CD4-positive, CD25-positive, alpha-beta regulatory T cell (primary cell): Measurements from ENCODE around the gene OXTR. TPM values are rescaled to one million over a fixed set of nuclear protein-coding genes. Genes with fewer than 3 reads are reported as not detected.

Experiments
- ATAC-seq, 2 donors: fragments of 150-1000 bp; cut with Tn5 transposase; one replicate each; pipeline ENCODE4 v1.10.0; 2021; ENCODE audit warnings: low read depth in 2 of 2, moderate number of reproducible peaks in 2 of 2, moderate library complexity in 1 of 2
- DNase-seq, 3 donors: peaks; one replicate each; pipeline versions ENCODE4 v3.0.0 to v3.0.0-alpha.2; 2012 to 2022; ENCODE audit warnings: mixed read lengths in 1 of 3
- H3K27ac ChIP-seq: one replicate; pipeline ENCODE4 v1.7.0; 2013; ENCODE audit warnings: mild to moderate bottlenecking, low read length; ENCODE audit not compliant: insufficient read depth, poor library complexity, severe bottlenecking
- H3K27me3 ChIP-seq: one replicate; pipeline ENCODE4 v1.7.0; 2013; ENCODE audit warnings: low read length; ENCODE audit not compliant: control insufficient read depth, insufficient read depth
- H3K36me3 ChIP-seq: one replicate; pipeline ENCODE4 v1.7.0; 2013; ENCODE audit warnings: mild to moderate bottlenecking, low read length, moderate library complexity; ENCODE audit not compliant: control insufficient read depth, insufficient read depth
- H3K4me1 ChIP-seq: 2 replicates; pipeline ENCODE4 v1.7.0; 2013; ENCODE audit warnings: mild to moderate bottlenecking, low read length; ENCODE audit not compliant: insufficient read depth, control insufficient read depth, poor library complexity, severe bottlenecking
- H3K4me3 ChIP-seq: one replicate; pipeline ENCODE4 v1.7.0; 2013; ENCODE audit warnings: low read depth, mild to moderate bottlenecking, low read length, moderate library complexity
- H3K9me3 ChIP-seq, 2 experiments: 1 replicate in 1 of 2; 2 replicates in 1 of 2; pipeline ENCODE4 v1.7.0; 2013; ENCODE audit warnings: low read length in 2 of 2, mild to moderate bottlenecking in 1 of 2, moderate library complexity in 1 of 2; ENCODE audit not compliant: control insufficient read depth in 2 of 2
- H3K27ac Mint-ChIP-seq, 3 donors: one replicate each; pipeline ENCODE4 v1.8.0; 2020 to 2022; ENCODE audit warnings: mild to moderate bottlenecking in 3 of 3, mixed read lengths in 3 of 3, moderate library complexity in 2 of 3
- H3K27me3 Mint-ChIP-seq: one replicate; pipeline ENCODE4 v1.8.0; 2022; ENCODE audit warnings: mild to moderate bottlenecking, mixed read lengths
- H3K36me3 Mint-ChIP-seq: one replicate; pipeline ENCODE4 v1.8.0; 2020; ENCODE audit warnings: mixed read lengths
- H3K4me1 Mint-ChIP-seq, 4 donors: one replicate each; pipeline ENCODE4 v1.8.0; 2020 to 2022; ENCODE audit warnings: mixed read lengths in 4 of 4, mild to moderate bottlenecking in 1 of 4
- H3K4me3 Mint-ChIP-seq, 4 donors: one replicate each; pipeline ENCODE4 v1.8.0; 2020 to 2022; ENCODE audit warnings: mild to moderate bottlenecking in 4 of 4, mixed read lengths in 4 of 4, moderate library complexity in 3 of 4
- H3K9me3 Mint-ChIP-seq, 7 donors: one replicate each; pipeline ENCODE4 v1.8.0; 2020 to 2022; ENCODE audit warnings: mixed read lengths in 7 of 7, mild to moderate bottlenecking in 3 of 7, moderate library complexity in 2 of 7
- polyA plus RNA-seq, 4 donors: library from polyadenylated mRNA; unstranded; fragments of 300-500 nt; fragmentation: Illumina TruSeq; gene quantifications; one replicate each; pipeline ENCODE4 v1.2.3, GENCODE V29; 2021
- total RNA-seq: library from RNA; stranded (reverse); gene quantifications from one replicate; pipeline ENCODE4 v1.2.3, GENCODE V29; 2022

The OXTR gene
- total and polyA plus RNA-seq, 5 donors from 2014 or later = 0.17 TPM; not detected in 4

DNA sequence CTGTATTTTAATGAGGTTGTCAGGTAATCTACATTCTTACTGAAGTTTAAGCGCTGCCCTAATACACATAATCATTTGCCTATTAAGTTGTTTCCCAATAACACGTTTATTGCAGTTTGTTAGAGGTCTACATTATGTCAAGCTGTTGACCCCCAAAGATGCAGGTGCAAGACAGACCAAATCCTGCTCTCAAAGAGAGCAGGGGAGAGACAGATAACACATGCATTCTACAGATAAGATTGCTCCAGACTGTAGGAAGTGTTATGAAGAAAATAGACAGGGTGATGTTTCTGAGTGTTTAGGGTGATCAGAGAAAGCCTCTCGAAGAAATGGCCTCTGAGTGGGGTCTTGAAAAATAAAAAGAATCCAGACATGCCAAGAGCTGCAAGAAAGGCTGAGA, 24.8 kb upstream of the OXTR start:
- Histone ChIP-seq H3K27me3 (no peaks in the 10 kb centered on the region), H3K4me3 (no peak overlapping the region), H3K4me1 (no peaks in the 10 kb centered on the region), H3K9me3 (peaks cover 0 to under 1% of the 10 kb centered on the region in 2 experiments), H3K27ac (no peak overlapping the region), H3K36me3 (no peaks in the 10 kb centered on the region)
- Mint-ChIP-seq H3K4me1 (no peaks in the 10 kb centered on the region), H3K36me3 (no peaks in the 10 kb centered on the region), H3K27ac (no peak overlapping the region), H3K9me3 (peaks cover 0 to 15% (median 5%) of the 10 kb centered on the region in 7 donors), H3K4me3 (no peak overlapping the region), H3K27me3 (no peaks in the 10 kb centered on the region)
- ATAC-seq (no peak), DNase-seq (no peak)

GRCh38 chr3:8793242-8793641, 23.8 kb upstream of the OXTR start:
- DNase-seq = no peak
- H3K4me1 Mint-ChIP-seq = no peaks in the 10 kb centered on the region
- no peak overlapping the region for H3K4me3 Mint-ChIP-seq

DNA sequence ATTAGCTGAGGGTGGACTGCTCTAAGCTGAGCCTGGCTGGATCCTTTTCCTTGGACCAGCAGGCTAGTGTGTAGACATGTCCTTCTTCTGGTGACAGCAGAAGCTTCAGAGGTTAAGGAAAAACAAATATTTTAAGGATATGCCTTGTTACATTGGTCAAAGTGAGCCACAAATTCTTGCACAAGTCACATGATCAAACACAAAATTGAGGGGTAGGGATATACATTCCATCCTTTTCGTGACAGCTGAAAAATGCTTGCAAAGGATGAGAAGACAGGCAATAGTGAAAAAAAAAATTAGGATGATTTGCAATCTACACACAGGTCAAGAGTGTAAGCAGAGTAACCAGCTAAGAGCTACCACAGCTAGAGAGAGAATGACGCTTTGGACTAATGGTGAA, 21.1 kb upstream of the OXTR start:
- Mint-ChIP-seq H3K4me3 (peak overlapping the region in 1 of 4 donors; percentile 28), H3K36me3 (no peaks in the 10 kb centered on the region), H3K27ac (no peak overlapping the region), H3K27me3 (no peaks in the 10 kb centered on the region), H3K4me1 (no peaks in the 10 kb centered on the region), H3K9me3 (peaks cover 0 to 29% (median 3%) of the 10 kb centered on the region in 7 donors)
- H3K4me1 ChIP-seq = no peaks in the 10 kb centered on the region
- H3K9me3 ChIP-seq = peaks cover 0 to 2% of the 10 kb centered on the region in 2 experiments
- DNase-seq (no peak), ATAC-seq (no peak)
- no peak overlapping the region for H3K4me3 ChIP-seq
- no peak overlapping the region for H3K27ac ChIP-seq
- H3K36me3 ChIP-seq = no peaks in the 10 kb centered on the region
- H3K27me3 ChIP-seq = no peaks in the 10 kb centered on the region

More at GRCh38 chr3:8793242-8793641, 23.8 kb upstream of the OXTR start:
- H3K27ac Mint-ChIP-seq = no peak overlapping the region
- H3K36me3 ChIP-seq = no peaks in the 10 kb centered on the region
- no peaks in the 10 kb centered on the region for H3K4me1 ChIP-seq
- ATAC-seq = no peak
- H3K36me3 Mint-ChIP-seq = no peaks in the 10 kb centered on the region
- no peaks in the 10 kb centered on the region for H3K27me3 Mint-ChIP-seq
- no peak overlapping the region for H3K4me3 ChIP-seq
- H3K9me3 ChIP-seq = peaks cover 0 to 2% of the 10 kb centered on the region in 2 experiments
- H3K27me3 ChIP-seq = no peaks in the 10 kb centered on the region
- H3K27ac ChIP-seq = no peak overlapping the region
- peaks cover 0 to 25% (median 8%) of the 10 kb centered on the region in 7 donors for H3K9me3 Mint-ChIP-seq

- Histone ChIP-seq H3K36me3 (no peaks in the 10 kb centered on the region), H3K27me3 (no peaks in the 10 kb centered on the region), H3K27ac (no peak overlapping the region), H3K9me3 (peaks cover 0 to 2% of the 10 kb centered on the region in 2 experiments), H3K4me1 (no peaks in the 10 kb centered on the region), H3K4me3 (no peak overlapping the region)
- peaks cover 0 to 19% (median 1%) of the 10 kb centered on the region in 7 donors for H3K9me3 Mint-ChIP-seq
- no peaks in the 10 kb centered on the region for H3K36me3 Mint-ChIP-seq
- ATAC-seq (no peak), DNase-seq (no peak)
- H3K4me3 Mint-ChIP-seq = no peak overlapping the region
- no peaks in the 10 kb centered on the region for H3K4me1 Mint-ChIP-seq
- H3K27me3 Mint-ChIP-seq = no peaks in the 10 kb centered on the region
- no peak overlapping the region for H3K27ac Mint-ChIP-seq
Observed at GRCh38 chr3:8784676-8785435, 15.4 kb upstream of the OXTR start.

DNA sequence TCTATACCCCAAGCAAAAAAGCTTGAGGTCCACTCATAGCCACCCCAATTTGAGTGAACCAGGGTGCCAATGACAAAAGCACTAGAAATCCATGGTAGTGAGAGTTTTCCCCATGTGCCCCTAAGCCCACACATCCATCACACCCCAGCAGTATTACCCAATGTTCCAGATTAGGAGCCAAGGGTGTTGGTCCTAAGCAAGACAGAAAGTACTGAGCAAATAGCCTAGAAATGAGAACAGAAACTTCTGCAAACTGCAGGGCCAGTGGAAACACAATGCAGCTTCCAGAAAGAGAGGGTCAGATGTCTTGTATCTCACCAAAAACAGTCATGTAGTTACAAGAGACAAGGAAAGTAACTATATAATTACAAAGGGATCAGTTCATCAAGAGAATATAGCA, 10.9 kb upstream of the OXTR start:
- ATAC-seq (no peak), DNase-seq (no peak)
- Mint-ChIP-seq H3K9me3 (peaks cover 0 to 3% (median 0%) of the 10 kb centered on the region in 7 donors), H3K27me3 (no peaks in the 10 kb centered on the region), H3K4me1 (no peaks in the 10 kb centered on the region), H3K4me3 (no peak overlapping the region), H3K27ac (no peak overlapping the region), H3K36me3 (no peaks in the 10 kb centered on the region)
- no peaks in the 10 kb centered on the region for H3K36me3 ChIP-seq
- H3K27me3 ChIP-seq = peaks cover 2% of the 10 kb centered on the region
- no peak overlapping the region for H3K4me3 ChIP-seq
- H3K4me1 ChIP-seq = no peaks in the 10 kb centered on the region
- no peak overlapping the region for H3K27ac ChIP-seq
- H3K9me3 ChIP-seq = no peaks in the 10 kb centered on the region

DNA sequence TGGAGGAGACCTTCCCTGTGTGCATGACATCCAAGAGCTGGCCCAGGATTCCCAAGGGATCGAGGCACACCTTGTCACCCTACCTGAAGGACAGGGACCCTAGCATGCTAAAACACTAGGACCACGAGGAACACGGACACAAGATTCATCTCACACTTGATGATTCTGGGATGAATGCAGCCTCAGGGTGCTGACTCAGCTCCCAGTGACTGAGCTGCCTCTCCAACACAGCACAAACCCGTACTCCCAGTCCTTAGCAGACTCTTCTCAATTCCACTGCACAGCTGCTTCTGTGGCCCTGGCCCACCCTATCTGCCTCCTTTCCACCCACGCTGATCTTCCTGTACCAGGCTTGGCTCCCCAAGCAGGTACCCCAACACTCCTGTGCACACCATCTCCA, 9.1 kb upstream of the OXTR start:
- peaks cover 2% of the 10 kb centered on the region for H3K27me3 ChIP-seq
- H3K36me3 Mint-ChIP-seq = no peaks in the 10 kb centered on the region
- no peaks in the 10 kb centered on the region for H3K9me3 ChIP-seq
- no peak overlapping the region for H3K4me3 Mint-ChIP-seq
- no peaks in the 10 kb centered on the region for H3K36me3 ChIP-seq
- H3K27me3 Mint-ChIP-seq = no peaks in the 10 kb centered on the region
- peak overlapping the region in 1 of 3 donors; percentile 78 for H3K27ac Mint-ChIP-seq
- peaks cover 0 to 3% (median 0%) of the 10 kb centered on the region in 7 donors for H3K9me3 Mint-ChIP-seq
- DNase-seq (no peak), ATAC-seq (no peak)
- H3K4me3 ChIP-seq = no peak overlapping the region
- no peak overlapping the region for H3K27ac ChIP-seq
- no peaks in the 10 kb centered on the region for H3K4me1 Mint-ChIP-seq
- H3K4me1 ChIP-seq = no peaks in the 10 kb centered on the region

GRCh38 chr3:8777978-8778267, 8.5 kb upstream of the OXTR start:
- no peak overlapping the region for H3K4me3 Mint-ChIP-seq
- H3K9me3 Mint-ChIP-seq = peaks cover 0 to 3% (median 0%) of the 10 kb centered on the region in 7 donors
- H3K27me3 Mint-ChIP-seq = no peaks in the 10 kb centered on the region

More at GRCh38 chr3:8777978-8778267, 8.5 kb upstream of the OXTR start:
- H3K9me3 ChIP-seq = no peaks in the 10 kb centered on the region
- H3K4me3 ChIP-seq = no peak overlapping the region
- no peaks in the 10 kb centered on the region for H3K4me1 Mint-ChIP-seq
- H3K4me1 ChIP-seq = no peaks in the 10 kb centered on the region
- H3K36me3 ChIP-seq = no peaks in the 10 kb centered on the region
- H3K27ac Mint-ChIP-seq = no peak overlapping the region
- DNase-seq (no peak), ATAC-seq (no peak)
- H3K27me3 ChIP-seq = peaks cover 2% of the 10 kb centered on the region
- H3K27ac ChIP-seq = no peak overlapping the region
- no peaks in the 10 kb centered on the region for H3K36me3 Mint-ChIP-seq
